H1 (cell line): ENCODE data around the gene CREBL2. TPM values are rescaled to one million over a fixed set of nuclear protein-coding genes. Genes with fewer than 3 reads are reported as not detected.

Source experiments
- CTCF ChIA-PET: fragments of 300-600 bp; sonication (Branson Sonifier 250); formaldehyde crosslinking; loops from one replicate; lab custom pipeline; 2021; ENCODE audit not compliant: partially characterized antibody; lab: Charles Lee
- POLR2A ChIA-PET: fragments of 300-600 bp; sonication (Branson Sonifier 250); formaldehyde crosslinking; loops from one replicate; lab custom pipeline; 2021; ENCODE audit warnings: inconsistent platforms; ENCODE audit not compliant: partially characterized antibody; lab: Charles Lee
- DNase-seq, 2 experiments: peaks; one replicate each; pipeline versions ENCODE4 v3.0.0 to v3.0.0-alpha.2; 2010 to 2022; ENCODE audit warnings: low spot score in 2 of 2, low read depth in 1 of 2, mixed read lengths in 1 of 2
- FAIRE-seq: peaks from 2 replicates; lab custom pipeline; 2011; peaks lifted over from hg19 to GRCh38; lab: Jason Lieb, UNC
- H2AFZ ChIP-seq: 2 replicates; pipeline ENCODE4 v1.8.1; 2012; ENCODE audit warnings: low read length, inconsistent platforms
- H2AK5ac ChIP-seq: 2 replicates; pipeline ENCODE4 v1.6.1; 2013; ENCODE audit warnings: low read depth, low read length
- H2BK120ac ChIP-seq: replicated peaks from 2 replicates; pipeline ENCODE3; 2013; ENCODE audit warnings: low read depth, low read length, inconsistent platforms
- H2BK12ac ChIP-seq: 2 replicates; pipeline ENCODE4 v1.6.1; 2013; ENCODE audit warnings: low read depth, low read length
- H2BK15ac ChIP-seq: 2 replicates; pipeline ENCODE4 v1.6.1; 2013; ENCODE audit warnings: low read length
- H2BK20ac ChIP-seq: 2 replicates; pipeline ENCODE4 v1.6.1; 2013; ENCODE audit warnings: low read length
- H2BK5ac ChIP-seq: 2 replicates; pipeline ENCODE4 v1.6.1; 2013; ENCODE audit warnings: low read depth, low read length
- H3K14ac ChIP-seq: 2 replicates; pipeline ENCODE4 v1.6.1; 2013; ENCODE audit warnings: inconsistent platforms; ENCODE audit not compliant: insufficient read length
- H3K18ac ChIP-seq: 2 replicates; pipeline ENCODE4 v1.6.1; 2013; ENCODE audit warnings: low read length; ENCODE audit errors: extremely low read depth
- H3K23ac ChIP-seq: 2 replicates; pipeline ENCODE4 v1.6.1; 2013; ENCODE audit warnings: inconsistent platforms; ENCODE audit not compliant: insufficient read length
- H3K23me2 ChIP-seq: 2 replicates; pipeline ENCODE4 v1.6.1; 2013; ENCODE audit warnings: low read depth, low read length
- H3K27ac ChIP-seq: 2 replicates; pipeline ENCODE4 v1.6.1; 2011; ENCODE audit warnings: low read depth, low read length, inconsistent platforms
- H3K27me3 ChIP-seq, 4 experiments: replicated peaks in 1 of 4; 1 replicate in 1 of 4; 2 replicates in 3 of 4; pipeline versions ENCODE4 v1.6.1 to v1.8.1; 2011 to 2013; ENCODE audit warnings: low read length in 3 of 4, mild to moderate bottlenecking in 3 of 4, inconsistent platforms in 2 of 4, mixed read lengths in 2 of 4, moderate library complexity in 1 of 4; ENCODE audit not compliant: control insufficient read depth in 3 of 4, insufficient read depth in 3 of 4; ENCODE audit errors: extremely low read depth in 1 of 4
- H3K36me3 ChIP-seq, 4 experiments: 2 replicates each; pipeline versions ENCODE4 v1.6.1 to v1.8.1; 2011 to 2013; ENCODE audit warnings: mild to moderate bottlenecking in 4 of 4, low read length in 3 of 4, moderate library complexity in 2 of 4, control low read depth in 1 of 4, inconsistent platforms in 1 of 4; ENCODE audit not compliant: insufficient read depth in 4 of 4, control insufficient read depth in 2 of 4
- H3K4ac ChIP-seq: replicated peaks from 2 replicates; pipeline ENCODE3; 2013; ENCODE audit warnings: low read length, low read depth, mixed read lengths, inconsistent platforms; ENCODE audit not compliant: insufficient read length
- H3K4me1 ChIP-seq, 4 experiments: replicated peaks in 1 of 4; 1 replicate in 1 of 4; 2 replicates in 3 of 4; pipeline versions ENCODE4 v1.6.1 to v1.8.1; 2011 to 2013; ENCODE audit warnings: low read length in 3 of 4, inconsistent platforms in 2 of 4, mixed read lengths in 1 of 4; ENCODE audit not compliant: insufficient read depth in 4 of 4, control insufficient read depth in 3 of 4
- H3K4me2 ChIP-seq, 2 experiments: 2 replicates each; pipeline versions ENCODE4 v1.6.1 to v1.8.1; 2011 to 2013; ENCODE audit warnings: low read depth in 2 of 2, low read length in 2 of 2, control low read depth in 1 of 2, inconsistent platforms in 1 of 2, mild to moderate bottlenecking in 1 of 2; ENCODE audit not compliant: insufficient read depth in 1 of 2
- H3K4me3 ChIP-seq, 4 experiments: fragments of 200-600, 300-600 bp in 1 of 4; sonication (generic), shearing (Covaris generic), sonication (Bioruptor Twin) in 1 of 4; 2 replicates each; pipeline versions ENCODE4 v1.5.1 to v1.8.1; 2011 to 2016; ENCODE audit warnings: low read length in 4 of 4, low read depth in 3 of 4, control low read depth in 2 of 4, inconsistent platforms in 2 of 4, mild to moderate bottlenecking in 2 of 4, mixed read lengths in 1 of 4, moderate library complexity in 1 of 4; ENCODE audit not compliant: insufficient read depth in 2 of 4; ENCODE audit errors: extremely low read depth in 1 of 4
- H3K56ac ChIP-seq: replicated peaks from 2 replicates; pipeline ENCODE3; 2013; ENCODE audit warnings: low read depth, mild to moderate bottlenecking, mixed read lengths, low read length, inconsistent platforms; ENCODE audit not compliant: insufficient read length
- H3K79me1 ChIP-seq: 2 replicates; pipeline ENCODE4 v1.6.1; 2013; ENCODE audit warnings: low read depth, low read length, control low read depth
- H3K79me2 ChIP-seq, 2 experiments: 2 replicates each; pipeline versions ENCODE4 v1.6.1 to v1.8.1; 2012 to 2013; ENCODE audit warnings: low read length in 2 of 2, mild to moderate bottlenecking in 2 of 2, inconsistent platforms in 1 of 2; ENCODE audit not compliant: insufficient read depth in 2 of 2, control insufficient read depth in 1 of 2
- H3K9ac ChIP-seq, 4 experiments: replicated peaks in 1 of 4; 1 replicate in 1 of 4; 2 replicates in 3 of 4; pipeline versions ENCODE4 v1.6.1 to v1.8.1; 2011 to 2013; ENCODE audit warnings: low read depth in 3 of 4, low read length in 3 of 4, control low read depth in 2 of 4, mild to moderate bottlenecking in 2 of 4, moderate library complexity in 2 of 4, inconsistent platforms in 1 of 4; ENCODE audit errors: extremely low read depth in 1 of 4
- H3K9me3 ChIP-seq, 2 experiments: 2 replicates each; pipeline versions ENCODE4 v1.6.1 to v1.8.1; 2012 to 2013; ENCODE audit warnings: mild to moderate bottlenecking in 2 of 2, moderate library complexity in 2 of 2, control low read depth in 1 of 2, inconsistent platforms in 1 of 2, low read depth in 1 of 2, low read length in 1 of 2, mixed read lengths in 1 of 2; ENCODE audit not compliant: insufficient read depth in 2 of 2
- H4K20me1 ChIP-seq, 2 experiments: replicated peaks in 1 of 2; 2 replicates each; pipeline versions ENCODE3 to v1.8.1; 2011 to 2013; ENCODE audit warnings: inconsistent platforms in 2 of 2, low read length in 2 of 2, mild to moderate bottlenecking in 1 of 2; ENCODE audit not compliant: insufficient read depth in 2 of 2, control insufficient read depth in 1 of 2
- H4K5ac ChIP-seq: 2 replicates; pipeline ENCODE4 v1.6.1; 2013; ENCODE audit warnings: low read length, low read depth, mixed read lengths, inconsistent platforms; ENCODE audit not compliant: insufficient read length
- H4K8ac ChIP-seq: 2 replicates; pipeline ENCODE4 v1.8.0; 2013; ENCODE audit warnings: mild to moderate bottlenecking, moderate library complexity, low read length, inconsistent platforms; ENCODE audit not compliant: insufficient read depth; ENCODE audit errors: extremely low read depth
- H4K91ac ChIP-seq: replicated peaks from 2 replicates; pipeline ENCODE3; 2013; ENCODE audit warnings: low read length, mixed read lengths, inconsistent platforms; ENCODE audit not compliant: insufficient read length
- BCL11A ChIP-seq, 2 experiments: IDR thresholded peaks; one replicate each; pipeline ENCODE4 v1.6.1; 2011; ENCODE audit warnings: low read depth in 2 of 2, low read length in 2 of 2, mild to moderate bottlenecking in 2 of 2
- CEBPB ChIP-seq: IDR thresholded peaks from 2 replicates; pipeline ENCODE4 v1.6.1; 2012; ENCODE audit warnings: low read depth, low read length
- CHD2 ChIP-seq: IDR thresholded peaks from 2 replicates; pipeline ENCODE4 v1.6.1; 2012; ENCODE audit warnings: low read length, improper control_type of control experiment
- CTBP2 ChIP-seq: IDR thresholded peaks from 2 replicates; pipeline ENCODE4 v1.7.0; 2011; ENCODE audit warnings: borderline replicate concordance, mild to moderate bottlenecking, moderate library complexity, mixed read lengths, low read length; ENCODE audit not compliant: insufficient read depth, insufficient read length
- EP300 ChIP-seq, 2 experiments: IDR thresholded peaks; 1 replicate in 1 of 2; 2 replicates in 1 of 2; pipeline ENCODE4 v1.6.1; 2011 to 2012; ENCODE audit warnings: low read depth in 2 of 2, low read length in 2 of 2, mild to moderate bottlenecking in 2 of 2, borderline replicate concordance in 1 of 2, inconsistent platforms in 1 of 2, moderate library complexity in 1 of 2
- KDM5A ChIP-seq: fragments of 200-600 bp; IDR thresholded peaks from 2 replicates; pipeline ENCODE4 v1.7.1; 2012; ENCODE audit warnings: mild to moderate bottlenecking, low read length, inconsistent platforms, mixed read lengths
- SRF ChIP-seq: IDR thresholded peaks from 2 replicates; pipeline ENCODE4 v1.6.1; 2011; ENCODE audit warnings: mild to moderate bottlenecking, low read depth, low read length, moderate library complexity
- WGBS, 2 experiments: shearing (Covaris generic) in 1 of 2; methylation state at CpG; one replicate each; pipeline versions ENCODE4 v1.1.6 to v1.1.7; 2013 to 2015; ENCODE audit warnings: low lambda C conversion rate in 2 of 2, mixed read lengths in 2 of 2, inconsistent platforms in 1 of 2, low coverage in 1 of 2, missing lambda C conversion rate in 1 of 2; ENCODE audit not compliant: insufficient replicate concordance in 2 of 2, insufficient coverage in 1 of 2, insufficient read length in 1 of 2; ENCODE audit errors: extremely low coverage in 1 of 2, missing lambda C conversion rate in 1 of 2; 5-methylcytosine and 5-hydroxymethylcytosine counted together
- polyA plus RNA-seq, 7 experiments: library from polyadenylated mRNA; depleted of rRNA in 3 of 7; stranded (reverse) in 5 of 7; unstranded in 2 of 7; fragments of >200 nt in 5 of 7; fragments of 200-250 nt in 2 of 7; gene quantifications; 1 replicate in 5 of 7; 2 replicates in 1 of 7; 4 replicates in 1 of 7; pipeline versions ENCODE4 v1.2.1 to v1.2.3, GENCODE V29; 2011 to 2013; ENCODE audit warnings: missing spikeins in 2 of 7, mixed read lengths in 2 of 7
- total RNA-seq: library from RNA; stranded (reverse); fragmentation: NEBNext Ultra II Directional; extraction: Animal tissue kit (Norgen Biotek cat#: 25700); gene quantifications from 2 replicates; pipeline ENCODE4 v1.2.1, GENCODE V29; 2021

The CREBL2 gene
- total and polyA plus RNA-seq, 2 of the 8 experiments (the other 6 are each of a cell fraction or from before 2014, with no cell fraction given), result 9.8 to 18.3 TPM

DNA sequence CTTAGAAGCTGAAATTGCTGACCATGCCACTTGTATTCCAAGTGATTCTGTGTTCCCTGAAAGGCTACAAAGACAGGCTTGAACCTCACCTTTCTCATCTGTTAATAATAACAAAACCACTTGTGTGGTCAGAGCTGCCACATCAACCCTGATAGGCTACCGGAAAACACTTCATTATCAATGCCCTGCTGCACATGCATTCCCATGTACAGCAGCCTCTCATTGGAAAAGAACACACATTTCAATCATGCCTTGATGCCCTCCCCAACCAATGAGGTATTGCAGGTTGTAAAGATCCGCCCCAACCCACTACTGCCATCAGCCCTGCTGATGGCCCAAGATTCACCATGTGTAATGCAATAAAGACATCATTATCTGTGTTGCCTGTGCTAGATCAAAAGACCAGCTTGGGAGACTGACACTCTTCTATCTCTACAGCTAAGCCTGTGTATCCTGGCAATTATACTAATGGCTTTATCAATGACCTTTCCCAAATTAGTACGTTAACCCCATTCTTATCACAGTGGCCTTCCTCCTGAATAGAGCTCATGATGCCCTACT, 81.5 kb downstream of the CREBL2 start:
- Histone ChIP-seq H3K27me3 (no peaks in the 10 kb centered on the region), H4K20me1 (no peaks in the 10 kb centered on the region), H2AK5ac (no peak overlapping the region), H3K36me3 (no peaks in the 10 kb centered on the region), H3K14ac (no peak overlapping the region), H3K23ac (no peak overlapping the region), H2BK120ac (no peak overlapping the region), H3K27ac (no peak overlapping the region), H2BK15ac (no peak overlapping the region)
- no peak for DNase-seq
- TF ChIP-seq SRF, result no peak
- TF ChIP-seq CEBPB, result no peak
- no peak for TF ChIP-seq CHD2
- no peak for TF ChIP-seq CTBP2
- no peak for TF ChIP-seq KDM5A
- TF ChIP-seq EP300 (IDR thresholded peaks at IDR 0.05; ENCODE audit: borderline replicate concordance in 1 of 2, low read depth in 2 of 2, low read length in 2 of 2), result no peak
- TF ChIP-seq BCL11A (IDR thresholded peaks at IDR 0.05; ENCODE audit: low read depth in 2 of 2, low read length in 2 of 2), result no peak
- TF ChIP-seq, all 59 proteins: peak for 0
- no peak for FAIRE-seq
- no peak overlapping the region for H4K91ac ChIP-seq
- ChIA-PET POLR2A (interaction anchor here (1.1 kb wide), 1 partner anchor 427 kb away, joined by 3 read pairs; the partner anchor contains the start of gene LRP6), CTCF (interaction anchor here (0.9 to 2.2 kb wide), 5 partner anchors 10 to 129 kb away, joined by 3 to 6 read pairs (median 4); no protein-coding TSS in a partner anchor)
- H3K56ac ChIP-seq, result no peak overlapping the region
- no peaks in the 10 kb centered on the region for H3K9me3 ChIP-seq
- no peak overlapping the region for H3K18ac ChIP-seq
- no peak overlapping the region for H3K9ac ChIP-seq
- H3K23me2 ChIP-seq, result peaks cover 4% of the 10 kb centered on the region; the same call in 1 of the 2 replicates
- no peak overlapping the region for H3K4me2 ChIP-seq
- H4K5ac ChIP-seq, result no peak overlapping the region
- H4K8ac ChIP-seq, result no peak overlapping the region
- no peak overlapping the region for H3K4me3 ChIP-seq
- H2BK5ac ChIP-seq, result no peak overlapping the region
- H3K4me1 ChIP-seq, result peaks cover 0 to 10% (median 0%) of the 10 kb centered on the region in 4 experiments; a peak in 2 of 7 replicates
- H2AFZ ChIP-seq, result no peak overlapping the region
- H3K4ac ChIP-seq, result no peak overlapping the region
- 97% methylated on average over 3 of the region's 3 CpGs; no CpG with 5 or more reads in 1 of the 2 experiments for WGBS, 2 experiments
- H2BK12ac ChIP-seq, result no peak overlapping the region
- no peaks in the 10 kb centered on the region for H3K79me2 ChIP-seq
- H2BK20ac ChIP-seq, result no peak overlapping the region
- H3K79me1 ChIP-seq, result no peaks in the 10 kb centered on the region
